Activated T-cell treated with anti-CD3 and anti-CD28 coated beads for 4 hours (primary cell): ENCODE measurements around the gene SUN2.
A peak's percentile ranks its signal among the peaks of the same experiment; 100 is the strongest.

Experiments used
- DNase-seq: peaks from one replicate; pipeline ENCODE4 v3.0.0-alpha.2; 2020

Gene SUN2

GRCh38 chr22:38775656-38776055 is 19.9 kb upstream of the SUN2 start:
- no peak for DNase-seq

- no peak for DNase-seq
Measured at GRCh38 chr22:38774496-38775166, 18.8 kb upstream of the SUN2 start.

GRCh38 chr22:38773363-38773946 is 17.7 kb upstream of the SUN2 start:
- DNase-seq = no peak

GRCh38 chr22:38772623-38772873 is 16.8 kb upstream of the SUN2 start:
- DNase-seq = no peak

- DNase-seq = no peak
Measured at GRCh38 chr22:38770257-38770949, 14.6 kb upstream of the SUN2 start.

- DNase-seq = no peak
Measured at GRCh38 chr22:38768036-38768435, 12.2 kb upstream of the SUN2 start.

GRCh38 chr22:38767313-38767712 is 11.5 kb upstream of the SUN2 start:
- DNase-seq = no peak

- no peak for DNase-seq
Measured at GRCh38 chr22:38766076-38766777, 10.4 kb upstream of the SUN2 start.

- DNase-seq = no peak
Measured at GRCh38 chr22:38762551-38762983, 6.8 kb upstream of the SUN2 start.

GRCh38 chr22:38761202-38762162 is 5.7 kb upstream of the SUN2 start:
- no peak for DNase-seq

GRCh38 chr22:38760477-38761201 is 4.8 kb upstream of the SUN2 start:
- no peak for DNase-seq

- DNase-seq = no peak
Measured at GRCh38 chr22:38759005-38759404, 3.2 kb upstream of the SUN2 start.

- peak; percentile 64 for DNase-seq
Measured at GRCh38 chr22:38758276-38758945, 2.6 kb upstream of the SUN2 start.

- DNase-seq = no peak
Measured at GRCh38 chr22:38757464-38757757, 1.6 kb upstream of the SUN2 start.

GRCh38 chr22:38756711-38757463 is 1.1 kb upstream of the SUN2 start:
- no peak for DNase-seq

GRCh38 chr22:38755155-38755910 is 465 bp downstream of the SUN2 start:
- no peak for DNase-seq

GRCh38 chr22:38754751-38755154 is 1.0 kb downstream of the SUN2 start:
- no peak for DNase-seq

- DNase-seq = no peak
Measured at GRCh38 chr22:38753948-38754750, 1.6 kb downstream of the SUN2 start.
